ENCODE results near the gene NRF1.

GRCh38 chr7:129643550-129644170, 32.1 kb downstream of the NRF1 start:
- TF ChIP-seq CTCF (IDR thresholded peaks at IDR 0.05; ENCODE audit: low read length): no peak
- TF ChIP-seq EZH2 (IDR thresholded peaks at IDR 0.05; ENCODE audit: borderline replicate concordance, low read length): no peak
